ENCODE data around the gene HIP1R.
"Not testable (repeated sequence)": the region's sequence is repeated elsewhere in the genome, so short reads cannot be mapped to it uniquely, and the experiment has no call there.

The HIP1R gene

DNA sequence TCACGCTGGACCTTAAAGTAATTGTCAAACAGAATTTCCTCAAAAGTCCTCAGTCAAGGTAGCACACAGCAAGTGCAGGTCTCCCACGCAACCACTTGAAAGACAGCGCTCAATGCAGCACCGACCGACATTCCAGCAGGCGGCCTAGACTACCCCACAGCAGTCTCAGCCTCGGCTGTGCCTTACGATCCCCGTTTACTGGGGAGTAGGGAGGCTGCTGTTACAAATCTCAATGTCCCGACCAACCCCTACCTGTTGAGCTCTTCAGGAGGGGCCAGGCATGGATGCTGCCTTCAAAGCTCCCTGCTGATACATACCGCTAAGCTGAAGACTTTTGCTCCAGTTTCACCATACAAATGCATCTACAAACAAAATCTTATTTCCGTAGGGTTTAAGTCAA is 38.8 kb downstream of the HIP1R start:
- DNase-seq (ENCODE audit: low read depth in 3 of 3, low spot score in 1 of 3) = peak in 1 of 3 donors; percentile 29

DNA sequence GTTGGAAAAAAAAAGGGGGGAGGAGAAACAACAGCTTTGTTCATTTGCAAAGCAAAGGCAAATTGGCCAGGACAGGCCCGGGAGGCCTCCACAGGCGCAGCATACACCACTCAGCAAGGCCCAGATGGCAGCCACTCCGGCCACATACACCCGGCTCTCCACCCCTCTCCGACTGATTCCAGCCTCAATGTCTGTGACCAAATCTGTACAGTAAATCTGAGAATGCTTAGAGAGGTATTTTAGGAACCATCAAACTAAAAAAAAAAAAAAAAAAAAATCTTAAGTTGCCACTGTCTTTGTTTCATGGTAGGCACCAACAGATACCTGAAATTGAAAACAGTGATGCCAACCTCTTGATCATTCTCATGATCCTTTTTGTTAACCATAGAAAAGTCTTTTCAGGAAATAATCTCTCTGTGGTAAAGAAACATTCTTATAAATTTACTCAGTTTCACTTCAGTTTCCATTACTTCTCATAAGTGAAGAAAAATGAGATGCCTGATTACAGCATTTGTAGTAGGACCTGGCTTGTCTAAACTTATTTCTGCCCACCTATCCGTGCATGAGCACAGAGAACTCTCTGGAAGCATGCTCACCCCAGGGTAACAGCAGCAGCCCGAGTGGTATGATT is 40.4 kb downstream of the HIP1R start:
- no peak for DNase-seq (ENCODE audit: low read depth in 3 of 3, low spot score in 1 of 3)

DNA sequence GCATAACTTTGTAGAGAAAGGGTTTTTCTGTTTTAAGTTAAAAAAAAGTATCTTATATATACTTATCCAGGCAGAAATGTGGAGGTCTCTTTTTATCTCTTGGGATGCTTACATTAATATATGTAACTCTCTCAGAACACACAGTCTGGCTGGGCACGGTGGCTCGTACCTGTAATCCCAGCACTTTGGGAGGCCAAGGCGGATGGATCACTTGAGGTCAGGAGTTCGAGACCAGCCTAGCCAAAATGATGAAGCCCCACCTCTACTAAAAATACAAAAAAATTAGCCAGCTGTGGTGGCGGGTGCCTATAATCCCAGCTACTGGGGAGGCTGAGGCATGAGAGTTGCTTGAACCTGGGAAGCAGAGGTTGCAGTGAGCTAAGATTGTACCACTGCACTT is 41.0 kb downstream of the HIP1R start:
- not testable (repeated sequence) for DNase-seq (ENCODE audit: low read depth in 3 of 3, low spot score in 1 of 3)

DNA sequence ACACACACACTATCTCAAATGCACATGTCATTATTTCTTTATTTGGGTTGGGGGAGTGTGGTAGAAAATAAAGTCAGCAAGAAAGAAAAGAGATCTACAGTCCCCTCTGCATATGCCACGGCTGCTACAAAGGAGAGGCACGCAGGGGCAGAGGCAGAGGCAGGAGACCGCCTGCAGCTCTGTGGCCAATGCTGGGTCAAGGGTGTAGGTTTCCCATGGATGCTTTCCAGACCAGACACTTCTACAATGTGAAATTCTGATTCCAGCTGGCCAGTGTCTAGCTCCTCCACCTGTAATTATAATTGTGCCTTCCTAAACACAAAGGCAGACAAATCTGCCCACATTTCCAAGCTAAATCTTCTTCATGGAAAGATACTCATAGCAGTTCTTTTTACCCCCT is 41.5 kb downstream of the HIP1R start:
- no peak for DNase-seq (ENCODE audit: low read depth in 3 of 3, low spot score in 1 of 3)

DNA sequence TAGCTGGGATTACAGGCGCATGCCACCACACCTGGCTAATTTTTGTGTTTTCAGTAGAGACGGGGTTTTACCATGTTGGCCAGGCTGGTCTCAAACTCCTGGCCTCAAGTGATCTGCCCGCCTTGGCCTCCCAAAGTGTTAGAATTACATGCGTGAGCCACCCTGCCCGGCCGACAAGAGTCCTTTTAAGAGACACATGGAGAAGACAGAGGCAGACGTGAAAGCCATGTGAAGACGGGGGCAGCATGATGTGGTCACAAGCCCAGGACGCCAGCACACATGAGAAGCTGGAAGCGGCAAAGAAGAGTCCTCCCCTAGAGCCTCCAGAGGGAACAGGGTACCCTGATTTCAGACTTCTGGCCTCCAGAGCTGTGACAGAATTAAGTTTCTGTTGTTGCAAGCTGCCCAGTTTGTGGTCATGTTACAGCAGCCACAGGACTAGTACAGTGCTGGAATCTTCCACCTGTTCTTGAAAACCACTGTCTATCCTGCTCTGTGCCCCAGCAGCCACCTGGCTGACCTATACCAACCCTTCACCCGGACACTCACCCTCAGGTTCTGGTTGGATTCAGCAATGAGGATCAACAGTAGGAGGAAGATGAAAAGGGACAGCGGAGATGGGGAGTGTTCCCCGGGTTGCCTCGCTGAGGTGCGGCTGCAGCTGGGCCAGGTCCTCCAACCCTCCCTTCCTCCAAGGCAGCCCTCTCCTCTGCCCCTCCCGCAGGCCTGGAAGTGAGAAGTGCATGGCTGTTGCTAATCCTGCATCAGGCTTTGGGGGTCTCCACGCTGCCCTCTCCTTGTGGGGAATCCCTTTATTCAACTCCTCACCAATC is 43.7 kb downstream of the HIP1R start:
- DNase-seq (ENCODE audit: low read depth in 3 of 3, low spot score in 1 of 3) = no peak

DNA sequence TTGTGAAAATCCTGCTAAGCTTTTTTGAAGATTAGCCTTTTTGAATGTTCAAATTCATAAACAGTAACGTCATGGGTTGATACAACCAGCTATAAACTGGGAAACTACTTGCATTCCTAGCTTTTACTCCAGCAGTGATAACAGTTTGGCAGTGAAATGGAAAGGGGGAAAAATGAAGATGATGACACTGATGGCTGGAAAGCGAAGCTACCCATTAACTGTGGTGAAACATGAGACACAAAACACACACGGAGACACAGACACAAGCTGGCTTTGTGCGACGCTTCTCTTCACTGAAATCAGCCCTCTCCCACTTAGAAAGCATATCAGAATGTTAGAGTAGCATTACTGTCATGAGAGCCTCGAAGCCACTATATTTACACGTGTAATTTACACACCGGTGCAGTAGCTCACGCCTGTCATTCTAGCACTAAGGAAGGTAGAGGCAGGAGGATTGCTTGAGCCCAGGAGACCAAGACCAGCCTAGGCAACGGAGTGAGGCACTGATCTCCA is 45.0 kb downstream of the HIP1R start:
- no peak for DNase-seq (ENCODE audit: low read depth in 3 of 3, low spot score in 1 of 3)

DNA sequence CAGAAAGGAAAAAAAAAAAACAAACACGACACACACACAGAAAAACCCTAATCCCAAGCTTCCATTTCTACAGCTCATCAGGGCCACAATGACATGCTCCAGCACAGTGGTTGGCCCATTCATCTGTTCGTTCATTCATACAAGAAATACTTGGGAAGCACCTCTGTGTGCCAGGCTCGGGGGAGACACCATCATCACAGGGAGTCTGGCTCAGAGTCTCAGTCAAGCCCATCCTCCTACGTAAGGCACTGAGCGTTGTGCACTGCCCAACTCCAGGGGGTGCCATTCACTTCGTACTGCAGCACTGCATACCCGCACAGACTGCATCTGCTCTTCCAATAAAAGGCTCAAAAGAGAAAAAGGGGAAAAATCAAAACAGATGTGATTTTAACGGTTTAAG is 45.4 kb downstream of the HIP1R start:
- no peak for DNase-seq (ENCODE audit: low read depth in 3 of 3, low spot score in 1 of 3)

DNA sequence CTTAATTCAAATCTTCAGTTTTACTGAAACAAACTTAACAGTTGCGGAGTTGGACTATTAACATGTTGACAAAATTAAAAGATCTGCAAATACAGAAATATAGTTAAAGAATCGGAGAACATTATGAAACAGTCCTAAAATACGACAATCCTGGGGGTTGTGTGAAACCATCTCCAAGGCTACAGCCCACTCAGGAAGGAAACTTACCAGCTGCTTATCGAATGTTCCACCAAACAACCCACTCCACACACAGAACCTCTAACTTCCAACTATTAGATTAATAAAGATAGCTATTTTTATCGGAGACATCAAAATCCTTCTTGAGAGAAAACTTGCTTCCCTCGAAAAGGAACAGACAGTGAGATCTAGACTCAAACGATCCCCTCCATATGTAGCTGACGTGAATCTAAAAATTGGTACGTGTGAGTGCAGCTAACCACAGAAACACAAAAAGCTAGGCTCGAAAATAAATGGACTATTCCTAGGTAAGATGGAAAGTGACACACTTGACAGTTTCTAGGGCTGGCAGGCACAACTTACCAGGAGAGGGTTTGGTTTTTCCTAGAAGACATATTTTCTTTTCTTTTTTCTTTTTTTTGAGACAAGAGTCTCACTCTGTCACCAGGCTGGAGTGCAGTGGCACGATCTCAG is 47.8 kb downstream of the HIP1R start:
- no peak for DNase-seq (ENCODE audit: low read depth in 3 of 3, low spot score in 1 of 3)

DNA sequence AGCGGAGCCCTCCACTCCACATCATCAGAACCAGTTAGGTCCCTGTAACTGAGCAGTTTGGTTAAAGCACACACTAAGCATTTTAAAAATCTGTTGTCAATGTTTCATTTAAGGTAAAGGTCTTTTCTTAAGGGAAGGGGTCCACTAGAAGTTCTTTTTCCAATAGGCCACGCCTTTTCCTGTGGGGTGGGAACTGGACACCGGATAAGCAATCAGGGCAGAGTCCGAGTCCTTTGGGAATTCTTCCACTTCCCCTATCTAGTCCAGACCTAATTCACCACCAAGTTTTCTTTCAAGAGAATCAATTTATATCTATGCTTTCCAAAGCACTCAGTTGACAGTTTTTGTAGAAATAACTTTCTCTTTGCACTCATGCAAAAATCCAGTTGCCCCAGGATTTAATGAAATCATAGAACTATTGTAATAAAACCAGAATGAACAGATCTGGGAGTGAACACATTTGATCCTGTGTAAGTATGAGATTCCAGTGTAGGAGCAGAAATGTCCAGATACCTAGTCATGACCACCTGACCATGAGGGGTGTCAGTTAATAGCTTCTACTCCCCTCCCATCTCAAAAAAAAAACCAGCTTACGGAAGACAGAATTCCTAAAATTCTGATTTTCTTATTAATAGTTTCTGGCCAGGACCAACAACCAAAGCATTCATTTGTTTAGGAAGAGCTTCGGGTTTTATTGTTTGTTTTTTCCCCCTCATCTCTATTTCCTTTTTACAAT is 49.0 kb downstream of the HIP1R start:
- DNase-seq (ENCODE audit: low read depth in 3 of 3, low spot score in 1 of 3) = no peak

DNA sequence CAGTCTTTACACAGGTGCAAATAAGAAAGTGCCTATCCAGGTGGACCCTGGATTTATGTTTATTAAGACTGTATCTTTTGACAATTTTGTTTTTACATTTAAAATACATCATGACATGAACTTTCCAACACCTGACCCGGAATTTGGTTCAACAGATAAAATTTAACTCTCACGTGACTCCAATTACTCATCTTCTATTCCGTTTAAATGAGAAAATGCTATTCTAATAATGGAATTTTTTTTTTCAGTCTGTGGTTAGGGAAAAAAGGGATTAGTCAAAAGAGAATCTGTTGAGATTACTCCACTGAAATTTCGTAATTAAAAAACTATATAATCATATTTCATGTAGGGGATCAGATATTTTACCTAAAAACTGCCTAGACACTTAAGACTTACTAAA is 49.6 kb downstream of the HIP1R start:
- DNase-seq (ENCODE audit: low read depth in 3 of 3, low spot score in 1 of 3) = no peak

DNA sequence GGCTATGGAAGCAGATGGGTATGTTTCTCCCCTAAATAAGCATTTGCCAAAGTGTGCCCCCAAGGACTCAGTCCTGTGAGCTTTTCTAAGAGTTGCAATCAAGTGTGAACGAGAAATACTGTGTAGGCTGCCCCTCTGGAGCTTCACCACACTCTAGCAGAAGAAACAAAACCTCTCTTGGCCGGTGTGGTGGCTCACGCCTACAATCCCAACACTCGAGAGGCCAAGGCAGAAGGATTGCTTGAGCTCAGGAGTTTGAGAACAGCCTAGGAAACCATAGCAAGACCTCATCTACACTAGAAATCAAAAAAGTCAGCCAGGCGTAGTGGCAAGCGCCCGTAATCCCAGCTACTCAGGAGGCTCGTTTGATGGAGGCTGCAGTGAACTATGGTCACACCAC is 50.9 kb downstream of the HIP1R start:
- DNase-seq (ENCODE audit: low read depth in 3 of 3, low spot score in 1 of 3) = no peak

DNA sequence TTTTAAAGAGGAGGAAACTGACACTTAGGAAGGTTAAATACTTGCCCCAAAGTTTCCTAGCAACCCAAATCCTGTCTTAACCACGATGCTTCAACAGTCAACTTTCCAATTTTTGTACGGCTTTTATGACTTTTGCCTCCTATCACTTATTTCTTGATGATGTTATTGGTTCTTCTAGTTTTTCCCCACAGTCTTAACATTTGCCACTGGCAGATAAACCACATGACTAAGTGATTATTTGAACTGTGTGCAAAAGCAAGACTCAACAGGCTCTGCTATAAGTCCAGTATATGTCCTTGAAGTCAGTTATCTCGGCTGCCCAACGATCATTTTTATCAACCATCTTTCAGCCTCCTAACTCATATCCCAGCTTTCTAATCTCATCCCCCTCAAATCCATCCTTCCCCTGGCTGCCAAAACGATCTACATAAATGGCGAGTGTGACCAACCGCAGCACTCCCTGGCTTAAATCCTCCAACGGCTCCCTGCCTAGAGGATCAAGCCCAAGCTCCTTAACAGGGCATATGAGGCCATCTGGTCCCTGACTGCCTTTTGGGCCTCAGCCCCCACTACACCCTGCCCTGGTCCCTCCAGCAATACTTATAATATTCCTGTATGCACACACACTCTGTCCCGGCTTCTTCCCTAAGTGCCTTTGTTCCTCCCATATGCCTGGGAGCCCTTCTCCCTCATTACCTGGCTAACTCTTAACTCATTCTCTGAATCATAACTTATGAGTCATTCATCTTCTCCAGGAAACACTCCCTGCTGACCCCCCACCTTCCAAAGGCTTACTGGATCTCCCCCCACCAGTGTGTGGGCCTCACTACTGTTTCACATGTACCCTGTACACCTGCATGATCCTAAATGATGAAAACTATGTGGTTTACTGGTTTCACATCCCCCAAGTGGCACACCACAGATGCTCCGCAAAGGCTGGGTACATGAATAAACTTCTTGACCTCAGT is 51.9 kb downstream of the HIP1R start:
- DNase-seq (ENCODE audit: low read depth in 3 of 3, low spot score in 1 of 3) = no peak

DNA sequence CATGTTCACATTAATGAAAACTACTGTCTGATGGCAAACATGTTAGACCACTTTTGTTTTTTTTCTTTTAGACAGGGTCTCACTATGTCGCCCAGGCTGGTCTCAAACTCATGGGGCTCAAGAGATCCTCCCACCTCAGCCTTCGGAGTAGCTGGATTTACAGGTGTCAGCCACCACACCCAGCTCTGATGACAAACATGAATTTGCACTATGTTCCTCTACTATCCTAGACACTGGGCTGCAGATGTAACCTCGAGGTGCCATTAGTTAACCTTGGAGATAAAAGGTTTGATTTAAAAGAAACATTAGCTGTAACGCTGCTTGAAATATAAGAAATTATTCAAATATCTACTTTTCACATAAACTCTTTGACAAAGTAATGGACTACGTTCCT is 52.6 kb downstream of the HIP1R start:
- no peak for DNase-seq (ENCODE audit: low read depth in 3 of 3, low spot score in 1 of 3)

DNA sequence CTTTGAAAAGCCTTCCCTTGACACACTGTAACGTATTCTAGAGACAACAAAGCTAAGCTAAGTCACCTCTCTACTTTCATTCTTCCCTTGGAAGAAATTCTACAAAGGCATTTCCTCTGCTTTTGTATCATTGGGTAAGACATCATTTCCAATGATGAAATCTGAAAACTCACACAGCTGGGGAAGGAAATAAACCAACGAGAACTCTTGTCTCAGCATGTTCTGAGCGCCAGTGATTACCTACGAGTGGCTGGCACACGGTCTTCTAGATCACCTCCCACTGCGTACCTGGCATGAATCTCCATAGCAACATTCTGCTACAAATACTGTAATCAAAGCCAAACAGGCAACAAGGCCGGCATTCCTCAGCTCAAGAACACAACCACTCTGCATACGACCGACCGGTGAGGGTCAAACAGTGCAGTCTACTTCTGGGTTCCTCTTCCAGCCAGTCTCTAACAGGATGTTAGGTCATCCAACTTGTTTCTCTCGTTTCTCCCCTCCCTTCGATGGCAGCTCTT is 53.0 kb downstream of the HIP1R start:
- peak in 1 of 3 donors; percentile 28 for DNase-seq (ENCODE audit: low read depth in 3 of 3, low spot score in 1 of 3)

DNA sequence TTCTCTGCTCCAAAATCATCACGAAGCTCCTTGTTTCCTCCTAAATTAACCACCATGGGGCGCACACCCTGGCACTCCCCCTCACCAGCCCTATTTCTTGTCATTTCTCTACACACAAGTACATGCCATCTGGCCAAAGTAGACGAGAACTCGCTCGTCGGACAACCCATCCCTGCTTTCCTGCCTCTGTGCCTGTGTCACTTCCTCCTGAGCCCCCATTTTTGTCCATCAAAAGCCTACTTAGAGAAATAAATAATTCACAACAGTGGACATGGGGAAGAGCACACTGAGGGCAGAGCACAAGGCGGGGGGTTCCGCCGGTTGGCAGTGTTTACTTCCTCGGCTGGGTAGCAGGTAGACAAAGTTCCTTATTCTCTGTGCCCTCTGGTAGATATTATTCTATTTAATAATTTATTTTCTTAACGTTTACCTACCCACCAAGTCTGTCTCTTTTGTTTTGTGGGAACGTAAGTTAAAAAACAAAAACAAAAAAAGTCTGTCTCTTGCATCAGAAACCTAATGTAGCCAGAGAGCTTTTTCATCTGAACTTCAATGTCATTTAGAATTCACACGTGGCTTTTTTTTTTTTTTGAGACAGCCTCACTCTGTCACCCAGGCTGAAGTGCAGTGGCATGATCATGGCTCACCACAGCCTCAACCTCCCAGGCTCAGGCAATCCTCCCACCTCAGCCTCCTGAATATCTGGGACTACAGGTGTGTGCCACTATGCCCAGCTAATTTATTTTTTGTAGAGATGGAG is 54.7 kb downstream of the HIP1R start:
- no peak for DNase-seq (ENCODE audit: low read depth in 3 of 3, low spot score in 1 of 3)

DNA sequence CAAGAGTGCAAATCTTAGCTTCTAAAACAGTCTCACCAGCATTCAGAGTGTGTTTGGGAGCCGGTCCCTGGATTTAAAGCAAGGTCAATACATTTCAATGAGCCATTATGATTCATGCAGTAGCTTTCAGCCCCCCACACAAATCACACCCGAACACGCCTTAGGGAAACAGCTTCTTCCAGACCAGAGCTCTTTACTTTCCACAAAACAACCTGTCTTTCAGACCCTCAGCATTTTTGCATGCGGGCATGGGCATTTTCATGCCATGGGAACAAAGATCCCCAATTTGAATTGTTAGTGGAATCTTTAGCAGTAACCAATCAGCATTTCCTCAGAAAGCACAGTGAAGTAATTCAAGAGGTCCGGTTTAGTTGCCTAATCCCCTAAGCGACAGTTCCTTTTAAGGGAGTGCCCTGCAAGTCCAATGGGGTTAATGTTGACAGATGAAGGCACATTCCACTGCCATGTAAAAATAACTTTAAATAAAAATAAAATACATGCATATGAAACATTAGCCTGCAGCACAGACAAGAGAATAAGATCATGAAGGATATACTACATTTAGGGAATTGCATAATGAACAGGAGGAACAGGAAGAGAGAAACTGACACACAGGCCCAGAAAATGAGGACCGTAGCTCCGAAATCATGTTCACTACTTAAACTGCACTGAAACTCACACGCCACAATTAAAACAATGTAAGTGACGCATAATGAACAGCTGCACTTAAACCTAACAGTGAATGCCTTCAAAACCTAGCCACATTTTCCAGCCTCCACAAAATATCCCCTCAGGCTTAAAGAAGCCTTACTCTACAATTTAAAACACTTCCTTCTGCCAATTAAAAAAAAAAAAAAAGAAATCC is 56.6 kb downstream of the HIP1R start:
- DNase-seq (ENCODE audit: low read depth in 3 of 3, low spot score in 1 of 3) = no peak

DNA sequence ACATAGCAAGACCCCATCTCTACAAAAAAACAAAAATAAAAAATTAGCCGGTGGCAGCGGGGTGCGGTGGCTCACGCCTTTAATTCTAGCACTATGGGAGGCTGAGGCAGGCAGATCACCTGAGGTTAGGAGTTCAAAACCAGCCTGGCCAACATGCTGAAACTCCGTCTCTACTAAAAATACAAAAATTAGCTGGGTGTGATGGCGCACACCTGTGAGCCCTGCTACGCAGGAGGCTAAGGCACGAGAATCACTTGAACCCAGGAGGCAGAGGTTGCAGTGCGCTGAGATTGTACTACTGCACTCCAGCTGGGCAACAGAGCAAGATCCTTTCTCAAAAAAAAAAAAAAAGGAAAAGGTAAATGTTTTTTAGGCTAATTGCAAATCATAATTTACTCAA is 57.5 kb downstream of the HIP1R start:
- not testable (repeated sequence) for DNase-seq (ENCODE audit: low read depth in 3 of 3, low spot score in 1 of 3)

Measured in stimulated activated CD4-positive, alpha-beta T cell treated with anti-CD3 and anti-CD28 coated beads, TNF-alpha, amount 100 ng/mL, for 1 hour (primary cell).